NK-92 treated with Interleukin-12 subunit alpha and Interleukin-12 subunit beta, amount 100 ng/mL, for 24 hours (cell line): ENCODE results near the gene MAML2.
"Not testable (repeated sequence)": the region's sequence is repeated elsewhere in the genome, so short reads cannot be mapped to it uniquely, and the experiment has no call there.

Experiments
- DNase-seq: peaks from one replicate; lab custom pipeline; 2025; lab: John Stamatoyannopoulos, UW

The MAML2 gene

DNA sequence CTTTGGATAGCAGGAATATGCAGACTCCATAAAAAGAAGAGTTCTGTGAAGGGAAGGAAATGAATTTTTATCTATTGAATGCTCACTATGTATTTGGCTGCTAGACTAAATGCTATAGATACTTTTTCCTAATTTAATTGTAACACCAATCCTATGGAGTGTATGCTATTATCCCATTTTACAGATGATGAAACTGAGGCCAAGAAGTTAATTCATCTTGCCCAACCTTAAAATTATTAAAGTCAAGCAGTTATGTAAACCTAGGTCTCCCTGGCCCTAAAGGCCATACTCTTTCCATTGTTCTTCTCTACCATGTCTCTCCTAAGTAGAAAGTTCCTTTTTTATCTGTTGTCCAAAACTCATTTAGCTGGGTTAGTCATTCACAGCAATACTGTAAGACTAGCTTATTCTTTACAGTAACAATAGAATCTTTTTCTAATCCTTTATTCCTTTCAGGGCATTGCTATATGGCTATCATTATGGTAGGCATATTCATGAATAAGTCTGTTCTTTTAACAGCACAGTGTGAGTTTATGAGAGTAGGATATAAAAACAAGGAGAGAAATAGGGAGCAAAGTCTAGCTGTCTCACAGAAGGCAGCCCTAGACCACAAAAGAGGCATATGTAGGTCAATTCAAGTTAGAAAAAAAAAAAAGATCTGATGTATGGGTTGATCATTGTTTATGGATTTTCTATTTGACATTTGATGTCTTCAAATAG lies 50.5 kb downstream of the MAML2 start:
- no peak for DNase-seq

DNA sequence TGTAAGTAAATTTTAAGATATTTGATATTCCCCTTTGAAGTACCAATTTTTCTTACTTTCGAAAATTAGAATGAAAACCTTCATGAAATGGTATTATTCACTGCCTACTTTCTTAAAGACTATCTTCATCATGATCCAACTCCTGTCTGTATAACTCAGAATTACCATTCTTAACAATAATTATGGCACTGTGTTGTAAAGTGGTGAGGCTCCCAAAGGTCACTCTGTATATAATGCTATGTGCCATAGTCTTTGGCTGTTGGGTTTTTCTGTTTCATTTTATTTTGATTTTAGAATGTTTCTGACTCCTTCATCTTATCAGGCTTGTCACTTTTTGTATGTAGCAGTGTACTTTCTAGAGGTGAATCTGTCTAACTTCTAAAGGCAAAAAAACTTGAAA lies 52.4 kb downstream of the MAML2 start:
- no peak for DNase-seq

DNA sequence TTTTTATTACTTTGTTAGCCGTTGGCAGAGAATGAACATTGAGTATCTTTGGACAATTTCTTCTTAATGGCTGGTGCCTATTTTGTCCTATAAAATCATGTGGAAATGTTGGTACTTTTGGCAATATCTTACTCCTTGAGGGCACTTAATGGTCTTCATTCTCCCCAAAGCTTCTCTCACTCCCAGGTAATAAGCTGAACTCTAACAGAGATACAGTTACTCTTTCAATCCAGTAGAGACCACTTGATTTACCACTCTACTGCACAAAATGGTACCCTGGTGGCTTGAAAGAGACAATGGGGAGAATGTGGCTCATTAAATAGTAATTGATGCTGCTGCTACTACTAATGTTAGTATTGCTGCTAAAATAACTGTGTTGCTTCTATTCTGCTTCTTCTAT lies 53.0 kb downstream of the MAML2 start:
- DNase-seq, result no peak

DNA sequence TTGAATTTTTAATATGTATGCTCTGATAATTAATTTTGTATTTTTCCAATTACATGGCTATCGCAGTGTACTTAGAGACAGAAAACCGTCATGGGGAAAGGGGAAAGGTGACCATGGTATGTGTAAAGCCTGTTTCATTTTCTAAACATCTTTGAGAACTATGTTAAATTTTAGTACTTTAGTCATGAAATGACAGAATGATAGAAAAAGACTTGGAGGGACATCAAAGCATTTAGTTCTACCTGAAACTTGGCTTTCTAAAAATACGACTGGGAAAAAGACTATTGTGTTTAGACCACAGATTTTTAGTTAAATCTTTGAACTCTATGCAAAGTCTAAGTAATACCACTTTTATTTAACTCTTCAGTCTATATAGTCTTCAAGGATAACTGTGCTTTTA lies 54.1 kb downstream of the MAML2 start:
- DNase-seq, result no peak

DNA sequence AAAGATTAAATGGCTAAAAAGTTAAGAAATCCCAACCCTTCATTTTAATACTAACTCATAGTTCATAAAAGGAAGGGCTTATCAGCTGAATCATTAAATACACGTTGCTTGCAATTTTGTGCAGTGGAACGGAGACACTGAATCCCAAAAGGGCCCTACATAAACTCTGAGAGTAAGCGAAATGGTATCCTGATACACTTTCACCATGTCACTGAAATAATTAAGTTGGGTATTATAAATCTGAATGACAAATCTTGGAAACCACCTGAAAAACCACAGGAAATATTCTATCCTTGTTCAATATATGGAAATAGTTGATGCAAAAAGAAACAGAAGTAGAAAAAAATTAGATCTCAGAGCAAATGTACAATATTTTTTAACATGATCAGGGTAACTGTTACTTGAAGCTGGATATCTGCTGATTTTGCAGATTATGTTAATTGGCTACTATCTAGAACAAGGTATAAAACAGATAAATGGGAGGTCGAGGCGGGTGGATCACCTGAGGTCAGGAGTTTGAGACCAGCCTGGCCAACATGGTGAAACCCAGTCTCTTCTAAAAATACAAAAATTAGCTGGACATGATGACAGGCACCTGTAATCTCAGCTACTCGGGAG lies 55.1 kb downstream of the MAML2 start:
- DNase-seq, result no peak

GRCh38 chr11:96285985-96286384 lies 57.0 kb downstream of the MAML2 start:
- DNase-seq, result not testable (repeated sequence)

GRCh38 chr11:96284917-96285316 lies 58.1 kb downstream of the MAML2 start:
- no peak for DNase-seq

- no peak for DNase-seq
Observed at GRCh38 chr11:96284401-96284800, 58.6 kb downstream of the MAML2 start.

- DNase-seq, result no peak
Observed at GRCh38 chr11:96282625-96283220, 60.3 kb downstream of the MAML2 start.

GRCh38 chr11:96280444-96280843 lies 62.6 kb downstream of the MAML2 start:
- DNase-seq, result no peak

DNA sequence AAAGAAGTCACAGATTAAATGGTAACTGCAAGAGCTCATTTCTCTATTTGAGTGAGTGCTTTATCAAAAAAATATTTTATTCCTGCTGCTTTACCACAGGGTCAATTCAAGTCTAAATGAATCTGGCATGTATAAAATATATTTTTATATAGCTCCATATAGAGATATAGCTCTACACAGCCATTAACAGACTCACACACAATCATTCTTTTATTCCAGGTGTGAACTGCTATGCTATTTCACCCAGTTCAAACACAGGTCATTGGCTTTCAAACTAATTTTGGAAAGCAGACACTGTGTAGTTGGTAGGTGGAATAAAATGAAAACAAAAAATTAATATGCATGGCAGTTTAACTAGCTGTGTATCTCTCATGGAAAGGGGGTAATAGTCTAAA lies 63.1 kb downstream of the MAML2 start:
- no peak for DNase-seq

DNA sequence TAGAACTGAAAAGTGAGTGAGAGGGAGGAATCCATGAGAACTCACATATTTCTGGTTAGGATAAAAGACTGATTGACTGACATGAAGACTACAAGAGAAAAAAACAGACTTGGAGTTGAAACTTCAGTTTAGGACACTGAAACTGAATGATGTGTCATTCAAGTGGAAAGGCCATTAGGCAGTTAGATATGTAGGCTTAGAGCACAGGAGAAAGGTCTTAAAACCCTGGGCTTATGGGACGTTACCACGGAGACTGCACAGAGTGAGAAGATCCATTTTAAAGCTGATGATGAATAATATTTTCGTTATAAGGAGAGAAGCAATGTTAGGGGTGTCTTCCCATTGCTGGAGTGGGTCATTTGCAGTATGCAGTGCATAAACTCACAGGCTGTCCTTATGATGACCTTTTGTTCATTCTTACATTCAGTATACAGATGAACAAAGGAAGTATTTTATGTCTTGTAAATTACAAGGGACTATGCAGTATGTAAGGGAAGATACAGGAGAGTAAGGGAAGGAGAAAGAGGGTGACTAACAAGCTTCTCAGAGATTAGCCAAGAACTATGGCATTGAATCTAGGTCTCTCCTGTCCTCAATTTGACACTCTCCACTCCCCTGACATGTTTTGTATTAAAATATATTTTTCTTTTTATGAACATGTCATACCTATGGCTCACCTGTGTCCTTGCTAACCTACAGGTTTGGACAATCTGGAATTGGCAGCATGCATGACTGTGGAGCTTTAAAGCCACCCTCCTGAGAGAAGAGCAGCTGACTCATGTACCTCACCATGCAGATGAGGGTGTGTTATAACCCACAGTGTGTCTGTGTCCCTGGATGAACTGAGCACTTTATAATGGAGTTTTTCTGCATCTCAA lies 63.7 kb downstream of the MAML2 start:
- no peak for DNase-seq

- no peak for DNase-seq
Observed at GRCh38 chr11:96278039-96278897, 64.7 kb downstream of the MAML2 start.

- DNase-seq, result no peak
Observed at GRCh38 chr11:96277696-96278038, 65.3 kb downstream of the MAML2 start.

- DNase-seq, result no peak
Observed at GRCh38 chr11:96276836-96277235, 66.2 kb downstream of the MAML2 start.

- no peak for DNase-seq
Observed at GRCh38 chr11:96275801-96276594, 67.0 kb downstream of the MAML2 start.

- DNase-seq, result no peak
Observed at GRCh38 chr11:96273507-96273906, 69.5 kb downstream of the MAML2 start.

GRCh38 chr11:96272529-96273222 lies 70.3 kb downstream of the MAML2 start:
- DNase-seq, result no peak

GRCh38 chr11:96271777-96272176 lies 71.2 kb downstream of the MAML2 start:
- no peak for DNase-seq

DNA sequence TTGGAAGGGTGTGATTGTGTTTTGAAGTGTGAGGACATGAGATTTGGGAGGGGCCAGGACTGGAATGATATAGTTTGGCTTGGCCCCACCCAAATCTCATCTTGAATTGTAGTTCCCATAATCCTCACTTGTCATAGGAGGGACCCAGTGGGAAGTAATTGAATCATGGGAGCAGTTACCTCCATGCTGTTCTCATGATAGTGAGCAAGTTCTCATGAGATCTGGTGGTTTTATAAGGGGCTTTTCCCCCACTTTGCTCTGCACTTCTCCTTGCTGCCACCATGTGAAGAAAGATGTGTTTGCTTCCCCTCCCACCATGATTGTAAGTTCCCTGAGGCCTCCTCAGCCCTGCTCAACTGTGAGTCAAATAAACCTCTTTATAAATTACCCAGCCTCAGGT lies 71.6 kb downstream of the MAML2 start:
- DNase-seq, result not testable (repeated sequence)
